ENCODE data around the gene TNFRSF19.

TNFRSF19 gene

DNA sequence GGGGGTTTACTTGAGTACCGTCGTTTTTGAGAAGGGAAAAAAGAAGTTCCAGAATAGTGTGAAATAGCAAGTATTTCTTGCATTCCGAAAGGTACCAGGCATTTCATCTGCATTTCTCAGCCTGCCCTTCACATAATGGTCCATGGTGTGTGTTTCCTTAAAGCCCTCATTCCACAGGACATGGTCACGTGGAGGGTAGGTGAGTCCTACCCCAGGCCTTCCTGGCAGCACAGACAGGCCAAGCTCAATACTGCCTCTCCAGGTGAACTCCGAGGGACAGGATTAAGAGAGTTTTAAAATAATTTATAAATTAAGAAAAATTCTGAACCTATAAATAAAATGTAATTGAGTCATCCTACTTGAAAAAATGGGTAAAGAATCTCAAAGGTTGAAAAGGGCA, 64.7 kb downstream of the TNFRSF19 start:
- DNase-seq (ENCODE audit: low read depth): no peak
- TF ChIP-seq, protein P1, sequence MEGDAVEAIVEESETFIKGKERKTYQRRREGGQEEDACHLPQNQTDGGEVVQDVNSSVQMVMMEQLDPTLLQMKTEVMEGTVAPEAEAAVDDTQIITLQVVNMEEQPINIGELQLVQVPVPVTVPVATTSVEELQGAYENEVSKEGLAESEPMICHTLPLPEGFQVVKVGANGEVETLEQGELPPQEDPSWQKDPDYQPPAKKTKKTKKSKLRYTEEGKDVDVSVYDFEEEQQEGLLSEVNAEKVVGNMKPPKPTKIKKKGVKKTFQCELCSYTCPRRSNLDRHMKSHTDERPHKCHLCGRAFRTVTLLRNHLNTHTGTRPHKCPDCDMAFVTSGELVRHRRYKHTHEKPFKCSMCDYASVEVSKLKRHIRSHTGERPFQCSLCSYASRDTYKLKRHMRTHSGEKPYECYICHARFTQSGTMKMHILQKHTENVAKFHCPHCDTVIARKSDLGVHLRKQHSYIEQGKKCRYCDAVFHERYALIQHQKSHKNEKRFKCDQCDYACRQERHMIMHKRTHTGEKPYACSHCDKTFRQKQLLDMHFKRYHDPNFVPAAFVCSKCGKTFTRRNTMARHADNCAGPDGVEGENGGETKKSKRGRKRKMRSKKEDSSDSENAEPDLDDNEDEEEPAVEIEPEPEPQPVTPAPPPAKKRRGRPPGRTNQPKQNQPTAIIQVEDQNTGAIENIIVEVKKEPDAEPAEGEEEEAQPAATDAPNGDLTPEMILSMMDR (IDR thresholded peaks at IDR 0.05; ENCODE audit: insufficient read depth, low read depth, low read length, missing control alignments): no peak
- H3K4me3 ChIP-seq (ENCODE audit: low read depth, low read length): no peak overlapping the region

DNA sequence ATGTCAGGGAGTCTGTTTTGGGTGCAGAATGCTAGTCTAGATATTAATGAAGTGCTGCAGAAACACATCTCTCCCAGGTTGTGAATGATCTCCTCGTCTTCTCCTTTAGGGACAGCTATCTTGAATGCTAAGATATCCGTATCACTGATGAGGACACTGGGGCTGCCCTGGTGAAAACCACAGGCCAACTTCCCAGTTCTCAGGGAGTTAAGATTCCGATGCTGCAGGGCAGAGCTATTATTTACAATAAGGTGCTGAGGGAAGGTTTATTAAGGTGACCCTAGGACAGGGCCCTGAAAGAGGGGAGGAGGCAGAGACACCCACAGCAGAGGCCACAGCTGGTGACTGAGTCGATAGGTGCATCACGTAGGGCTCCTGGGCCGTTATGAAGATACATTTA, 66.1 kb downstream of the TNFRSF19 start:
- TF ChIP-seq, protein P1 (IDR thresholded peaks at IDR 0.05; ENCODE audit: insufficient read depth, low read depth, low read length, missing control alignments): no peak
- DNase-seq (ENCODE audit: low read depth): no peak
- H3K4me3 ChIP-seq (ENCODE audit: low read depth, low read length): no peak overlapping the region

DNA sequence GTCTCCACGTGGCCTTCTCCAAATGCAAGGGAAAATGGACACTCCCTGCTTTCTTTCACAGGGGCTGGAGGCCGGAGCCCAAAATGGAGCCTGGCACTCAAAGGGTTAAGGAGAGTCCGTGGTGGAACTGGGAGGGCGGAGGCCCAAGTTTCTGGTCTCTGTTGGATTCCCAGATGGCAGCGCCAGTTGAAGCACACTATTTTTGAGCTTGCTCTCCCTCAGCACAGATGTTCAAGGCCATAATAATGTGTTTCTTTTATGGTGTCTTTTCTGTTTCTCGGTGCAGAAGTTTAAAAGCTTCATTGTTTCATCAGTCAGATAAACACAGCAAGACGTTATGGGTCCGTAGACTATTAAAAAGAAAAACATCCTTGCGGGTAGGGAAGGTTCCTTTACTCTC, 67.6 kb downstream of the TNFRSF19 start:
- TF ChIP-seq, protein P1 (IDR thresholded peaks at IDR 0.05; ENCODE audit: insufficient read depth, low read depth, low read length, missing control alignments): no peak
- H3K4me3 ChIP-seq (ENCODE audit: low read depth, low read length): no peak overlapping the region
- DNase-seq (ENCODE audit: low read depth): no peak

DNA sequence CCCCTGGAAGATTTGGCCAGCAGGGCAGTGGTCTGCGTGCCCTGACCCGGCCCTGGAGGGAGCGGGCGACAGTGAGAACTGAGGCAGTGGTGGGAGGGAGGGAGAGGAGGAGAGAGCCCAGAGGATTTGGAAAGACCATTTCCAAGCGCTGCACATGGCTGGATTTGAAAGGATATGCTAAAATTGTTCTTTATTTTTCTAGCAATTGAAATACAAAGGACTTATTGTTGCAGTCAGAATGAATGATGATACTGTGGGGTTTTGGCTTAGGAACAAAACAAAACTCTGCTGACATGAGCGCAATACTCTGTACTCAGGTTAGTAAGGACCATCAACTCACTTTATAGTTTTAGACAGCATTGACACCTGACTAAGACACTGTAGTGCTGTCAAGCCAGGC, 69.5 kb downstream of the TNFRSF19 start:
- H3K4me3 ChIP-seq (ENCODE audit: low read depth, low read length): no peak overlapping the region
- TF ChIP-seq, protein P1 (IDR thresholded peaks at IDR 0.05; ENCODE audit: insufficient read depth, low read depth, low read length, missing control alignments): no peak
- no peak for DNase-seq (ENCODE audit: low read depth)

- TF ChIP-seq, protein P1 (IDR thresholded peaks at IDR 0.05; ENCODE audit: insufficient read depth, low read depth, low read length, missing control alignments): no peak
- H3K4me3 ChIP-seq (ENCODE audit: low read depth, low read length): no peak overlapping the region
- DNase-seq (ENCODE audit: low read depth): no peak
Measured at GRCh38 chr13:23642110-23642509, 71.9 kb downstream of the TNFRSF19 start.

GRCh38 chr13:23643338-23644125, 73.3 kb downstream of the TNFRSF19 start:
- TF ChIP-seq, protein P1 (IDR thresholded peaks at IDR 0.05; ENCODE audit: insufficient read depth, low read depth, low read length, missing control alignments): no peak
- DNase-seq (ENCODE audit: low read depth): no peak
- no peak overlapping the region for H3K4me3 ChIP-seq (ENCODE audit: low read depth, low read length)

- TF ChIP-seq, protein P1 (IDR thresholded peaks at IDR 0.05; ENCODE audit: insufficient read depth, low read depth, low read length, missing control alignments): no peak
- H3K4me3 ChIP-seq (ENCODE audit: low read depth, low read length): no peak overlapping the region
- peak; percentile 33 for DNase-seq (ENCODE audit: low read depth)
Measured at GRCh38 chr13:23644126-23644419, 73.9 kb downstream of the TNFRSF19 start.

Measured in GM12865 (cell line).